GM04504 (cell line): ENCODE data around the gene MORN1.
"Not testable (repeated sequence)": the region's sequence is repeated elsewhere in the genome, so short reads cannot be mapped to it uniquely, and the experiment has no call there.

Experiments
- DNase-seq: peaks from one replicate; pipeline ENCODE4 v3.0.0-alpha.2; 2012; ENCODE audit warnings: low read depth

The MORN1 gene

GRCh38 chr1:2391041-2391930 lies at the start of gene MORN1, which contains the start of gene RER1:
Gene MORN1, minus strand, starts transcription at chr1:2391554. Its CDS starts 21 bp downstream, at chr1:2391533.
Gene RER1, plus strand, starts transcription at chr1:2391841. Its CDS starts 3,950 bp downstream, at chr1:2395791.
- peak; percentile 97 for DNase-seq

- not testable (repeated sequence) for DNase-seq
These were observed 49.0 kb upstream of the MORN1 start for GRCh38 chr1:2440346-2440745.

- no peak for DNase-seq
These were observed 48.0 kb upstream of the MORN1 start for GRCh38 chr1:2439369-2439768.

- DNase-seq = no peak
These were observed 47.3 kb upstream of the MORN1 start for GRCh38 chr1:2438641-2439040.

- DNase-seq = no peak
These were observed 46.7 kb upstream of the MORN1 start for GRCh38 chr1:2438038-2438437.

- DNase-seq = no peak
These were observed 46.3 kb upstream of the MORN1 start for GRCh38 chr1:2437617-2438016.

- no peak for DNase-seq
These were observed 45.5 kb upstream of the MORN1 start for GRCh38 chr1:2436876-2437275.

GRCh38 chr1:2435746-2436355 lies 44.5 kb upstream of the MORN1 start:
- no peak for DNase-seq

GRCh38 chr1:2435091-2435490 lies 43.7 kb upstream of the MORN1 start:
- DNase-seq = no peak

GRCh38 chr1:2433936-2434655 lies 42.7 kb upstream of the MORN1 start:
- no peak for DNase-seq

GRCh38 chr1:2433196-2433595 lies 41.8 kb upstream of the MORN1 start:
- no peak for DNase-seq

GRCh38 chr1:2432441-2432844 lies 41.1 kb upstream of the MORN1 start:
- DNase-seq = no peak

- no peak for DNase-seq
These were observed 40.2 kb upstream of the MORN1 start for GRCh38 chr1:2431518-2431917.

GRCh38 chr1:2431103-2431502 lies 39.7 kb upstream of the MORN1 start:
- no peak for DNase-seq

- DNase-seq = no peak
These were observed 39.2 kb upstream of the MORN1 start for GRCh38 chr1:2430592-2430973.

- DNase-seq = no peak
These were observed 38.6 kb upstream of the MORN1 start for GRCh38 chr1:2429780-2430591.

GRCh38 chr1:2428490-2428889 lies 37.1 kb upstream of the MORN1 start:
- no peak for DNase-seq

GRCh38 chr1:2427976-2428375 lies 36.6 kb upstream of the MORN1 start:
- no peak for DNase-seq

GRCh38 chr1:2427051-2427450 lies 35.7 kb upstream of the MORN1 start:
- DNase-seq = no peak

GRCh38 chr1:2426540-2426939 lies 35.2 kb upstream of the MORN1 start:
- DNase-seq = no peak

- no peak for DNase-seq
These were observed 34.5 kb upstream of the MORN1 start for GRCh38 chr1:2425892-2426291.

- no peak for DNase-seq
These were observed 31.2 kb upstream of the MORN1 start for GRCh38 chr1:2422523-2422922.
